GM18907 (cell line): ENCODE data around the gene EYA3.

Experiments
- ATAC-seq: cut with Tn5 transposase; IDR thresholded peaks from one replicate; pipeline ENCODE4 v1.9.1; 2021; ENCODE audit warnings: mild to moderate bottlenecking, moderate library complexity; ENCODE audit not compliant: unreplicated experiment

EYA3 gene

GRCh38 chr1:28074892-28075511, 13.4 kb downstream of the EYA3 start:
- no peak for ATAC-seq

GRCh38 chr1:28073867-28074266, 14.5 kb downstream of the EYA3 start:
- no peak for ATAC-seq

- ATAC-seq, result no peak
Observed at GRCh38 chr1:28071813-28072212, 16.6 kb downstream of the EYA3 start.

GRCh38 chr1:28070725-28071593, 17.5 kb downstream of the EYA3 start:
- no peak for ATAC-seq

GRCh38 chr1:28067523-28068090, 20.8 kb downstream of the EYA3 start:
- no peak for ATAC-seq

GRCh38 chr1:28066393-28067154, 21.8 kb downstream of the EYA3 start:
- ATAC-seq, result no peak

- ATAC-seq, result no peak
Observed at GRCh38 chr1:28064064-28064463, 24.3 kb downstream of the EYA3 start.

- ATAC-seq, result no peak
Observed at GRCh38 chr1:28062806-28063205, 25.6 kb downstream of the EYA3 start.

- no peak for ATAC-seq
Observed at GRCh38 chr1:28058971-28059878, 29.2 kb downstream of the EYA3 start.

- no peak for ATAC-seq
Observed at GRCh38 chr1:28058168-28058567, 30.2 kb downstream of the EYA3 start.

GRCh38 chr1:28056129-28056925, 32.1 kb downstream of the EYA3 start:
- peak; percentile 61 for ATAC-seq

- ATAC-seq, result no peak
Observed at GRCh38 chr1:28050776-28051175, 37.6 kb downstream of the EYA3 start.

- no peak for ATAC-seq
Observed at GRCh38 chr1:28046716-28047115, 41.7 kb downstream of the EYA3 start.

- ATAC-seq, result no peak
Observed at GRCh38 chr1:28045777-28046176, 42.6 kb downstream of the EYA3 start.

- no peak for ATAC-seq
Observed at GRCh38 chr1:28044399-28044798, 44.0 kb downstream of the EYA3 start.

GRCh38 chr1:28039341-28039740, 49.1 kb downstream of the EYA3 start:
- no peak for ATAC-seq

GRCh38 chr1:28037946-28038345, 50.5 kb downstream of the EYA3 start:
- no peak for ATAC-seq

- ATAC-seq, result no peak
Observed at GRCh38 chr1:28037206-28037605, 51.2 kb downstream of the EYA3 start.

- ATAC-seq, result no peak
Observed at GRCh38 chr1:28036431-28036830, 52.0 kb downstream of the EYA3 start.
